Natural killer cell treated with Interleukin-12 subunit alpha and Interleukin-12 subunit beta and Interleukin-15 and Interleukin-18, amount 100 ng/mL, for 72 hours (primary cell): ENCODE data around the gene MIOS. TPM values are rescaled to one million over a fixed set of nuclear protein-coding genes. Genes with fewer than 3 reads are reported as not detected.

Experiments
- ATAC-seq, 2 donors: fragments of 150-1000 bp; cut with Tn5 transposase in 1 of 2; sonication (Bioruptor Pico), chemical (Tn5 transposase) in 1 of 2; 2 replicates each; pipeline ENCODE4 v1.10.0; 2021
- DNase-seq: peaks from one replicate; pipeline ENCODE4 v3.0.0; 2022; ENCODE audit warnings: low spot score
- H3K27ac Mint-ChIP-seq, 2 donors: 1 replicate in 1 of 2; 2 replicates in 1 of 2; pipeline ENCODE4 v1.8.0; 2022; ENCODE audit warnings: mixed read lengths in 2 of 2, mild to moderate bottlenecking in 1 of 2, moderate library complexity in 1 of 2
- H3K27me3 Mint-ChIP-seq, 2 donors: 1 replicate in 1 of 2; 2 replicates in 1 of 2; pipeline ENCODE4 v1.8.0; 2022; ENCODE audit warnings: mixed read lengths in 2 of 2
- H3K36me3 Mint-ChIP-seq: one replicate; pipeline ENCODE4 v1.8.0; 2022; ENCODE audit warnings: mixed read lengths
- H3K4me1 Mint-ChIP-seq, 2 donors: 1 replicate in 1 of 2; 2 replicates in 1 of 2; pipeline ENCODE4 v1.8.0; 2022; ENCODE audit warnings: low read depth in 2 of 2, mixed read lengths in 2 of 2, mild to moderate bottlenecking in 1 of 2
- H3K4me3 Mint-ChIP-seq: one replicate; pipeline ENCODE4 v1.8.0; 2022; ENCODE audit warnings: mixed read lengths
- H3K9me3 Mint-ChIP-seq: 2 replicates; pipeline ENCODE4 v1.8.0; 2022; ENCODE audit warnings: mixed read lengths
- total RNA-seq, 2 donors: library from RNA; stranded (reverse); gene quantifications; one replicate each; pipeline ENCODE4 v1.2.3, GENCODE V29; 2022

The MIOS gene
- total RNA-seq, 2 donors from 2014 or later, result 22.0 to 33.8 TPM

DNA sequence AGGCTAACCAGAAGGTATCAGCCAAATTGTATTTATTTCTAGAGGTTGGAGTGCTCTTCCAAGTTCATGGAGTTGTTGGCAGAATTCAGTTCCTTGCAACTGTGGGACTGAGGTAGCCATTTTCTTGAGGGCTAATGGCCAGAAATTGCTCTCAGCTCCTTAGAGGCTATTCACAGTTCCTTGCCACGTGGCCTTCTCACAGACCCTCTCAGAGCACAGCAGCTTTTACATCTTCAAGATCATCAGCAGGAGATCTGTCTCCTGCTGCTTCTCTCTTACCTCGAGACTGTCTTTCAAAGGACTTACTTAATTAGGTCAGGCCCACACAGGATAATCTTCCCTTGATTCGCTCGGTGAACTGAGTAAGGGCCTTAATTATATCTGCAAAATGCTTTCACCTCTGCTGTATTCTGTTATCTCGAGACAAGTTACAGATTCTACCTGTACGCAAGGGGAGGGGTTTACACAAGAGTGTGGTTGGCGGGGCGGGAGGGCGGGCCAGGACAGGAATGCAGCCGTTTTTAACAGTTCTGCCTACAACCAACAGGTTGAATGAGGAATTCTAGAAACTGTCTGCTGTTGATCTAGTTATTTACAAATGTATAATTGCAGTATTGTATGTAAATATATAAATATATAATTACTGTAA is 15.0 kb downstream of the MIOS start:
- Mint-ChIP-seq H3K4me3 (no peak overlapping the region), H3K27me3 (no peaks in the 10 kb centered on the region), H3K27ac (no peak overlapping the region), H3K9me3 (no peaks in the 10 kb centered on the region), H3K36me3 (no peaks in the 10 kb centered on the region), H3K4me1 (no peaks in the 10 kb centered on the region)
- ATAC-seq, result no peak
- DNase-seq, result no peak

GRCh38 chr7:7582596-7582995 is 15.9 kb downstream of the MIOS start:
- H3K9me3 Mint-ChIP-seq, result no peaks in the 10 kb centered on the region
- H3K27ac Mint-ChIP-seq, result no peak overlapping the region

GRCh38 chr7:7583731-7584130 is 17.0 kb downstream of the MIOS start:
- Mint-ChIP-seq H3K36me3 (no peaks in the 10 kb centered on the region), H3K27ac (no peak overlapping the region), H3K4me1 (peaks cover 0 to 2% of the 10 kb centered on the region in 2 donors), H3K9me3 (no peaks in the 10 kb centered on the region), H3K27me3 (no peaks in the 10 kb centered on the region), H3K4me3 (no peak overlapping the region)
- DNase-seq (no peak), ATAC-seq (no peak)

More at GRCh38 chr7:7582596-7582995, 15.9 kb downstream of the MIOS start:
- ATAC-seq (no peak), DNase-seq (no peak)
- H3K4me3 Mint-ChIP-seq, result no peak overlapping the region
- H3K36me3 Mint-ChIP-seq, result no peaks in the 10 kb centered on the region
- H3K27me3 Mint-ChIP-seq, result no peaks in the 10 kb centered on the region
- H3K4me1 Mint-ChIP-seq, result no peaks in the 10 kb centered on the region

GRCh38 chr7:7584653-7585052 is 18.0 kb downstream of the MIOS start:
- no peak overlapping the region for H3K4me3 Mint-ChIP-seq
- H3K27me3 Mint-ChIP-seq, result no peaks in the 10 kb centered on the region
- no peaks in the 10 kb centered on the region for H3K9me3 Mint-ChIP-seq
- ATAC-seq, result no peak
- no peak overlapping the region for H3K27ac Mint-ChIP-seq
- peaks cover 1 to 3% of the 10 kb centered on the region in 2 donors for H3K4me1 Mint-ChIP-seq
- H3K36me3 Mint-ChIP-seq, result no peaks in the 10 kb centered on the region
- DNase-seq, result no peak

DNA sequence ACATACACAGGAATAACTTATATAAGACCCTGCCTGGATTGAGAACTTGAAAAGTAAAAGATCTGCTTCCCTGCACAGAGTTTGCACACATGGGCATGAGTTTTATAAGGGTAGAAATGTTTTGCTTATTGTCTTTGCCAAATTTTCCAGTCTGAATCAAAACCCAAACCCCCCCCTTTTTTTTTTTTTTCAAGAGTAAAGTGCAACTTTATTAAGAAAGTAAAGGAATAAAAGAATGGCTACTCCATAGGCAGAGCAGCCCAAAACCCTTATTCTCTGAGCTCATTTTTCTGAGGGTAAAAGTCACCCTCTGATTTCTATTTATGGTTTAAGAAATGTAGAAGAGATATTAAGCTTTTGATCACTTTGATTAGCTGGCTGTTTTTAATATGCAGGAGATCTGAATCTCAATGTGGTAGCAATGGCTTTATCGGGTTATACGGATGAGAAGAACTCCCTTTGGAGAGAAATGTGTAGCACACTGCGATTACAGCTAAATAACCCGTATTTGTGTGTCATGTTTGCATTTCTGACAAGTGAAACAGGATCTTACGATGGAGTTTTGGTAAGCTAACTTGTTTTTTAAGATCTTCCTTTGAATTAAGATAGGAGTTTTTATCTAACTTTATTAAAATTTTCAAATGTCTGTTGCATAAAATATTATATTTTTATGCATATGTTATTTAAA is 18.7 kb downstream of the MIOS start:
- no peaks in the 10 kb centered on the region for H3K27me3 Mint-ChIP-seq
- H3K36me3 Mint-ChIP-seq, result peaks cover under 1% of the 10 kb centered on the region
- H3K27ac Mint-ChIP-seq, result no peak overlapping the region
- DNase-seq (no peak), ATAC-seq (no peak)
- peaks cover 8 to 9% of the 10 kb centered on the region in 2 donors for H3K4me1 Mint-ChIP-seq
- H3K9me3 Mint-ChIP-seq, result no peaks in the 10 kb centered on the region
- H3K4me3 Mint-ChIP-seq, result no peak overlapping the region

- Mint-ChIP-seq H3K27me3 (no peaks in the 10 kb centered on the region), H3K4me1 (peaks cover 9 to 16% of the 10 kb centered on the region in 2 donors), H3K9me3 (no peaks in the 10 kb centered on the region), H3K27ac (no peak overlapping the region), H3K36me3 (peaks cover 17% of the 10 kb centered on the region), H3K4me3 (peak overlapping the region; percentile 49)
- DNase-seq, result no peak
- ATAC-seq, result no peak
These were observed 28.8 kb downstream of the MIOS start for GRCh38 chr7:7595451-7595850.

GRCh38 chr7:7596176-7596575 is 29.5 kb downstream of the MIOS start:
- ATAC-seq (peak; percentile 80 to 93), DNase-seq (peak; percentile 71)
- Mint-ChIP-seq H3K4me3 (peak overlapping the region; percentile 49), H3K27ac (peak overlapping the region in 1 of 2 donors; percentile 37), H3K36me3 (peaks cover 21% of the 10 kb centered on the region), H3K27me3 (no peaks in the 10 kb centered on the region), H3K9me3 (peaks cover 3% of the 10 kb centered on the region), H3K4me1 (peaks cover 5 to 12% of the 10 kb centered on the region in 2 donors)

GRCh38 chr7:7607010-7607409 is 40.3 kb downstream of the MIOS start:
- no peaks in the 10 kb centered on the region for H3K36me3 Mint-ChIP-seq
- ATAC-seq (no peak), DNase-seq (no peak)
- no peak overlapping the region for H3K27ac Mint-ChIP-seq
- H3K4me3 Mint-ChIP-seq, result no peak overlapping the region
- no peaks in the 10 kb centered on the region for H3K27me3 Mint-ChIP-seq
- no peaks in the 10 kb centered on the region for H3K9me3 Mint-ChIP-seq
- no peaks in the 10 kb centered on the region for H3K4me1 Mint-ChIP-seq

DNA sequence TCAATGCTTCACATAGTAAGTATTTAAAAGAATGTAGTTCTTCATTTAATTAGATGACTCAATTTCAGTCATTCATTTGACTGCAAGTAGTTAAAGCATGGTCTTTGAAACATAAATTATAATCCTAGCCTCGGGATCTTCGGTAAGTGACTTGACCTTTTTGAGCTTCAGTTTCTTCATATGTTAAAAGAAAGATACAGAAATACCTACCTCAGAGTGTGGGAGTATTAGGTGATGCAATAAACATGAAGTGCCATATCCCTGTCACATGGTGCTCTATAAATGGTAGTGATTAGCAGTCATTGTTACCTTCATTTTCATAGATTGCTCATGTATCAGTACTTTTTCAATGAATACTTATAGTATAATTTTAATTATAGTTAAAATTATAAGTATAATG is 42.6 kb downstream of the MIOS start:
- no peak for ATAC-seq
- Mint-ChIP-seq H3K9me3 (no peaks in the 10 kb centered on the region), H3K36me3 (no peaks in the 10 kb centered on the region), H3K4me3 (no peak overlapping the region), H3K27ac (no peak overlapping the region), H3K27me3 (no peaks in the 10 kb centered on the region), H3K4me1 (no peaks in the 10 kb centered on the region)
- no peak for DNase-seq

DNA sequence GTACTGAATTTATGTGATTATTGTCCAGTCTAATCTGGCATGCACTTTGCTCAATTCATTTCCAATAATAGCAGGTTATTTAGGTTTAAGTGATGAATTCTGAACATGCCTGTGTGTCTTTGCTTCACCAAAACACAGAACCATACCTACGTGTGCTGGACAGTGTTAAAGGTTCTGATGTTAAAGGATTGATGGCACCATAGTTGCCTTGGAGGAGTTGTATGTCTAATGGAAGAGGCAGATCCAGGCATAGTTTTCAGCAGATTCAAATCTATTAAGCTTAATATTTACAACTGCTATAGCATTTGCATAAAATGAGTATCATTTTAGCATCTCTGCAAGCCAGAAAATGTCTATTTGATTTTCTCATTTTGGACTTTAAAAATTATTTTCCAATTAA is 45.8 kb downstream of the MIOS start:
- no peaks in the 10 kb centered on the region for H3K4me1 Mint-ChIP-seq
- no peaks in the 10 kb centered on the region for H3K27me3 Mint-ChIP-seq
- ATAC-seq (no peak), DNase-seq (no peak)
- no peaks in the 10 kb centered on the region for H3K36me3 Mint-ChIP-seq
- no peak overlapping the region for H3K27ac Mint-ChIP-seq
- no peak overlapping the region for H3K4me3 Mint-ChIP-seq
- no peaks in the 10 kb centered on the region for H3K9me3 Mint-ChIP-seq

DNA sequence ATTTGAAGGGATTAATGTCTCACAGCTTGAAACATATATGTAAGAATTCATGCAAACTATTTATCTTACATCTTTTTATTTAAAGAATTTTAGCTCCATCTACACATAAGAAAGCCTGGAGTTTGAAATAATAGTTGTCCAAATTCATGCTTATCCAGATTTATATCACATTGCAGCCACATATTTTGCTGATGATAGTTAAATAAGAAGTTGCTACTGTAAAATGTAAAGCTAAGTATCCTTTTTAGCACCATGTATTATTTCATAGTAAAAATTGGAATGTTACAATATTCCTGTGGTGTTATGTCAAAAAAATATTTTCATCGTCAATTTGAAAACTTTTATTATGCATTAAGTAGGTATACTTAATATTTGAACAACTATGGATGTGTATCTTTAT is 46.5 kb downstream of the MIOS start:
- no peaks in the 10 kb centered on the region for H3K9me3 Mint-ChIP-seq
- H3K27me3 Mint-ChIP-seq, result no peaks in the 10 kb centered on the region
- ATAC-seq, result no peak
- no peaks in the 10 kb centered on the region for H3K4me1 Mint-ChIP-seq
- no peak overlapping the region for H3K4me3 Mint-ChIP-seq
- DNase-seq, result no peak
- no peak overlapping the region for H3K27ac Mint-ChIP-seq
- H3K36me3 Mint-ChIP-seq, result no peaks in the 10 kb centered on the region

- Mint-ChIP-seq H3K4me3 (no peak overlapping the region), H3K36me3 (no peaks in the 10 kb centered on the region), H3K27ac (no peak overlapping the region), H3K27me3 (peaks cover 4 to 6% of the 10 kb centered on the region in 2 donors), H3K4me1 (no peaks in the 10 kb centered on the region), H3K9me3 (no peaks in the 10 kb centered on the region)
- ATAC-seq, result no peak
- no peak for DNase-seq
These were observed 47.5 kb downstream of the MIOS start for GRCh38 chr7:7614018-7614741.

GRCh38 chr7:7617550-7617949 is 50.9 kb downstream of the MIOS start:
- no peaks in the 10 kb centered on the region for H3K36me3 Mint-ChIP-seq
- H3K4me3 Mint-ChIP-seq, result no peak overlapping the region
- DNase-seq, result no peak
- no peak for ATAC-seq
- H3K27ac Mint-ChIP-seq, result no peak overlapping the region
- no peaks in the 10 kb centered on the region for H3K9me3 Mint-ChIP-seq
- peaks cover 4 to 6% of the 10 kb centered on the region in 2 donors for H3K27me3 Mint-ChIP-seq
- no peaks in the 10 kb centered on the region for H3K4me1 Mint-ChIP-seq

DNA sequence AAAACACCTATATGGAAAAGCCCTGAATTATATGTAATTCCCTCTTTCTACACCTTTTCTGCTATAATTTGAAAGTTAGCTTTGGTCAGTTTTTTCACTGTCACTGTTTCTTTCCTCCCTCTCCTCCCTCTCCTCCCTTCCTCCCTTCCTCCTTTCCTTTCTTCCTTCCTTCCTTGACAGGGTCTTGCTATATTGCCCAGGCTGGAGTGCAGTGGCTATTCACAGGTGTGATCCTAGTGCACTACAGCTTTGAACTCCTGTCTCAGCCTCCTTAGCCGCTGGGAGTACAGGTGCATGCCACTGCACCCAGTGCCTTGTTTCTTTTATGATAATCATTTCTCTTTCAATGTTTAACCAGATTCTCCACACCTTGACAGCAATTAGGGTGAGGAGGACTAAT is 51.7 kb downstream of the MIOS start:
- Mint-ChIP-seq H3K36me3 (no peaks in the 10 kb centered on the region), H3K27ac (no peak overlapping the region), H3K27me3 (peaks cover 4 to 6% of the 10 kb centered on the region in 2 donors), H3K4me3 (no peak overlapping the region), H3K9me3 (no peaks in the 10 kb centered on the region), H3K4me1 (no peaks in the 10 kb centered on the region)
- DNase-seq, result no peak
- no peak for ATAC-seq
